ENCODE results near the gene TMEM169.
"Not testable (repeated sequence)": the region's sequence is repeated elsewhere in the genome, so short reads cannot be mapped to it uniquely, and the experiment has no call there.

Gene TMEM169

DNA sequence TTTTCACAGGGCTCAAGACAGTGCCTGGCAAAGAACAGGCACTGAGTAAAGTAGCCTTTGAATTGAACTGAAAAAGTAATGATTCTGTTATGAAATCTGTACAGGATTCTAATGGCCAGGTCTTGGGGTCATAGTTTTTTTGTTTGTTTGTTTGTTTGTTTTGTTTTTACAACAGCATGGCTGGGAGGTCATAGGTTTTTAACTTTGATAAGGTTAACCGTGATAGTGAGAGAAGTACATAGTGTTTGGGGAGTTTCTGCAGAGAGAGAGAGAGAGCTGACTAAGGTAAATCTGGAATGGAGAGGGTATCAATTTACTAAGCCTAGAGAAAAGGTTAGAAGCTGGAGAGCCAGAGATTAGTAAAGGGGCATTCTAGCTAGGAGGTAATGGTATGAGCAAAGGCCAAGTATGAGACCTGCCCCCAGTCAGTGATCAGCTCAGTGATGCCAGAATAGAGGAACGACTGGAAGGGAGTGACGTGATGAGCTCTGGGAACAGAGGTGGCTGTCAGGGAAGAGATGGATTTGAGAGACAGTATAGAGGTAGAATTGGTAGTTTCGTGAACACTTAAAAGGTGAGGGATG, 53.3 kb downstream of the TMEM169 start:
- no peak for DNase-seq

DNA sequence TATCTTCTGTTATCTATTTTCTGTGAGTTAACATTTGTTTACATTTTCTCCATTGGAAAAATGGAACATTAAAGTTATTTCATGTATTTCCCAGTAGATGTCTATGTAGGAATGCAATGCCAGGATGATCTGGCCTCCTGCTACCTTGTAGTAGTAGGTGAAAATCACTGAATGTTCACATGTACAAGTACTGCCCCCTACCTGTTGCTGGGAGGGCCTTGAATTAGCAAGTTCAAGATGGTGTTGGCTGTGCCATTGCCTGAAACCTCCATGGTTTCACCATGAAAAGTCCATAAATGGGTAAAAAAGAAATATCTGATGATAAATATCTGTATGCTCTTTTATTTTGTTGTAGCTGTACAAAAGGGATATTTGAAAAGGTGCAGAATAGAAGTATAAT, 58.2 kb downstream of the TMEM169 start:
- no peak for DNase-seq

DNA sequence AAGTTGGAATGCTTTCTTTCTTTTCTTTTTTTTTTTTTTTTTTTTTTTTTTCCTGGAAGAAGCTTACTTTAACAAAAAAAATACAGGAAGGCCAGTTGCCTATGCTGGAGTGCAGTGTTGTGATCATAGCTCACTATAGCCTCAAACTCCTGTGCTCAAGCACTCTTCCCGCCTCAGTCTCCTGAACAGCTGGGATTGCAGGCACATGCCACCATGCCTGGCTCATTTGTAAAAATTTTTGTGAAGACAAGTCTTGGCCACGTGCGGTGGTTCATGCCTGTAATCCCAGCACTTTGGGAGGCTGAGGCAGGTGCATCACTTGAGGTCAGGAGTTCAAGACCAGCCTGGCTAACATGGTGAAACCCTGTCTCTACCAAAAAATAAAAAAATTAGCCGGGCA, 59.8 kb downstream of the TMEM169 start:
- not testable (repeated sequence) for DNase-seq

DNA sequence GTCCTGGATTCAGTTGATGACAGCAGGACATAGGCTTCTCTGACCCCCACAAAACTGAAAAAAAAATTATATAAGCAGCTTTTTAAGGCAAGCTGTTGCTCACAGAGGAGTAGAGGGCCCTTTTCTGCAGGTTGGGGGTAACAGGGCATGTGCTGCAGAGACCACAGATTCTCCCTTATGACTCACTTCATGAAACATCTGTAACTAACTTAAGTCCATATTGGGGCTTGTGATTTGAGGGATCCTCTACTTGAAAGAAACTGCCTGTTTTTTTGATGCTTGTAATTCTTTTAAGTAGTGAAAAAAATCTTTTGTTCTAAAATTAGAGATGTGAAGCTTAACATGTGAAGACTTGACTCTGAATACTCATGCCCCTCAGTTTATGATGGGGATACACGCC, 60.8 kb downstream of the TMEM169 start:
- no peak for DNase-seq

DNA sequence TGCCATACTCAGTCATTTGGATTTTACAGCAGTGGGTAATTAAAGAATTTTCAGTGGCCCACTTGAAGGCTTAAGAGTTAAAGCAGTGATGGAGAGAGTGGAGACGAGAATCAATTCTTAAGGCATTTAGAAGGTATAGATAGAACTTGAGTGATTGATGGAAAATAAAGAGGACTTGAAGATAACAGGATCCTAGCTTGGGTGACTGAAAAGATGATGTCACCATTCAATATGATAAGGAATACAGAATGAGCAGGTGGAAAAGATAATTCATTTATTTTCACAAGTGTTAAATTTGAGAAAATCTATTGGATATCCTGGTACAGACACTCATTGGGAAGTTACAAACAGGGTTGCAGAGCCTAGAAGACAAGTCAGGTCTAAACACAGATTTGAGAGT, 62.7 kb downstream of the TMEM169 start:
- no peak for DNase-seq

DNA sequence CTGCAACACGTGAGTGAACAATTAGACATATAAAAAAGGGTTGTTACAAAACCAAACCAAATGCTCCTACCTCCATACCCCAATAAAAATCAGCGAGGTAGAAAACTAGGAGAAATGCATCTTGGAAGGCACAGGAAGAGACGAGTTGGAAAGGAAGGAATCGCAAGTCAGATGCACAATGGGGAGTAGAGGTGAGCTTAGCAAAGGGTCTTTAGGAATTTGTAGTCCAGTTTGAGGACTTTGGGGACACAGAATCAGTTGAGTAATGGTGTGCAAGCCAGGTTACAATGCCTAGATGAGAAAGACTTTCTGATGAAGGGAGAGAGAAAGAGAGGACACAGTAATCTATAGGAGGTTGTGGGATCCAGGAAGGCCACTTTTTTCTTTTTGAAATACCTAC, 63.1 kb downstream of the TMEM169 start:
- no peak for DNase-seq

DNA sequence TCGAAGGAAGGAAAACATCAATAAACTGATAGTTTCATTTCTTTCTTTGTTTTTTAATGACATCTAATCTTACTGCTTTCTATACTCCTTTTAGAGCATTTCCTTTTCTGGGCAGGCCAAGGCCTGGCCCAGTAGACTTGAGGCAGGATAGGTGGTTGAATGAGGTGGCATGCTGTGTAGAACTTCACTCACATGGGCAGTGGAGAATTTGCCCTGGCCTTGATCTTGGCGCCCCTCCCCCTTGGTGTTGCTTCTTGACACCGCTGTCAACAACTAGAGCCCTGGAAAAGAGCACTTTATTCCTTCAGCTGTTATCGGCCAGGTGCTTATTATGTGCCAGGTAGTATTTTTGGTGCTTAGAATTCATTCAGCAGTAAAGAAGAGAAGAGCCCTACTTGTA, 64.9 kb downstream of the TMEM169 start:
- no peak for DNase-seq

DNA sequence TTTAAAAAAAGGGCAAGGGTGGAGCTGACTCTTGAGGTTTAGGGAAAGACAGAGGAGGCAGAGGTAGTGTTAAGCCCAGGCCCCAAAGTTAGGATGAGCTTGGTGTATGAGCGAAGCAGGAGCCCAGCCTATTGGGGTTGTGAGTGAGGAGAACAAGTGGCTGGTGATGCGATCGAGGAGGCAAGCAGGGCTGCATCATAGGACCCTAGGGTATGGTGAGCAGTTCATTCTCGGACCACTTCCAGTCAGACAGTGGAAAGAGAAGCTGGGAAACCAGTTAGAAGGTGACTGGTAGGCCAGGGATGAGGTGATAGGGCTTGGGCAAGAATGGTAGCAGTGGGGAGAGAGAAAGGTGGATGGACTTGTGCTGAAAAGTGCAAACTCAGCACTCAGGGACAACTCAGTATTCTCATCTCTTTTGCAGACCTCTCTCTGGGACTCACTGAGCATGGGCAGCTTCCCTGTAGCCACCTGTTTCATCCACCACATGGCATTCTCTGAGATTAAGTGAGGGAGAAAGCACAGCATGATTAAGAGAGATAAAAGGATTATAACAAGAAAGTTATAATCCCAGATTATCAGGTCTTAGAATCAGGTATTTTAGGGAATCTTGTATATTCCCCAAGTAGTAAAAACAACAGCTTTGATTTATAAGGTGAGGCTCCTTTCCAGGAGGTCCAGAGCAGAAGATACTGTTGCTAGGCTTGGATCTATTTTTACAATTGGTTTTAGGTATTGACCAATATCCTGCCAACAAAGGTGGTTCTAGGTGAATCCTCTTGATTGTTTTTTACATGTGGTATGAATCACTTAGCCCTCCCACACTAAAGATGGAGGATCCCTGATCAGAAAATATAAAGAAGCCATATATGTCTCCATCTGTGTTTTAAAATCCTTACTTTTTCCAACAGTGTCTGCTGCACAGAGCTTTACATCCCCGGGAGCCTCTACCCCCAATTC, 65.7 kb downstream of the TMEM169 start:
- no peak for DNase-seq

DNA sequence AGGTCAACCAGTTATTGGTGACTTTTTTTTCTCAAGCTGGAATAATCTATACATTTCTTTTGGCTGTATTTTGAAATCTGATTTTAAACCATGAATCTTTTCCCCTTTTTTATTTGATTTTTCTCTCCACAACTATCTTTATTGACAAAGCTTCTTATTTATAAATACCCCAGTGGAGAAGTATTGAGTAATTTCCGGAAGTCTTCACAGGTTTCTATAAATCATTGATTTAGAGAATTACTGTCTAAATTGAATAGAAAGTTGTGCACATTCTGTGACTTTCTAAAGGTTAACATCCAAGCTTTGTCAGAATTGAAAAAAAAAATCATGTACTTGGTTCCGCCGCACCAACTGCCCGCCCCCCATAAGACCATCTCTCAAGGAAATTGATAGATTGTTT, 67.3 kb downstream of the TMEM169 start:
- DNase-seq: no peak

DNA sequence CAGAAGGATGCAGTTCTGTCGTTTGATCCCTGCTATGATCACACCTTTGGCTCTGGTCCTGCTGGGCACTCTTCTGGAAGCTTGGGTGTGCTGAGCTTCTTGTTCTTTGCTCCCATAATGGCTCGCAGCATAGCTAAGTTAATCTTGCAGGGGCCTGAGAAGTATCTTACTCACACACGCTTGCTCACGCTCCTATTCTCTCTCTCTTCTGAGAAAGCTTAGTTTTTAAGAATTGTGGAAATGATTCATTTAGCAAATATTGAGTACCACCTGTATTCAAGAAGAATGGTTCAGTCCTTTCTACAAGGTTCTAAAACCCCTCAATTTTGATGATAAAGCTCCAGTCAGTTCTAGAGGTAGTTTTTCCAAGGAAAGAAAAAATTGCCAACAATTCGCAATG, 68.0 kb downstream of the TMEM169 start:
- DNase-seq: no peak

DNA sequence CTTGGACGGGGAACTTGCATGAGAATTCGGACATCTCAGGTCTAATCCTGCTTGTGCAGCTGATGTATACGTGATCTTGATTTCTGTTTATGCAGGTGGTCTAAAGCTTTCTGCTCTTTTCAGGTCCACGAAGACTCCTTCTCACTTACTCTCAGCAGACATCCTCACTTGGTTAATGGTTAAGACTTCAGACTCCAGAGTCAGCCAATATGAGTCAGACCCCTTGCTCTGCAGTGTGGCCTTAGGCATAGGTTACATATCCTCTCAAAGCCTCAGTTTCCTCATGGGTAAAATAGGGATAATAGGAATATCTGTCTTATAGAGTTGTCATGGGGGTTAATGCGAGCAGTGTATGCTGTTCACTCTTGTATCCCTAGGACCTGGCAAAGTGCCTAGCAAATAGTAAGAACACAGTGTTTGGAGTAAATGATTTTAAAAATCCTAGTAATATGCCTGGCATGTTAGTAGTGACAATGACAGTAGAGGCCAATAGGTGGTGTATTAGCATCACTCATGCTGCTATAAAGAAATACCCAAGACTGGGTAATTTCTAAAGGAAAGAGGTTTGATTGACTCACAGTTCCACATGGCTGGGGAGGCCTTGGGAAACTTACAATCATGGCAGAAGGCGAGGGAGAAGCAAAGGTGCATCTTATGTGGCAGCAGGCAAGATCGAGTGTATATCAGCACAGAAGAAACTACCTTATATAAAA, 69.8 kb downstream of the TMEM169 start:
- no peak for DNase-seq
